Measurements from ENCODE around the gene GDA.

- TF ChIP-seq CTCF (IDR thresholded peaks at IDR 0.05; ENCODE audit: low read depth, low read length, missing input control) (no peak), MAX (IDR thresholded peaks at IDR 0.05) (no peak), EGR1 (IDR thresholded peaks at IDR 0.05; ENCODE audit: low read depth in 2 of 2) (no peak), FOXA1 (IDR thresholded peaks at IDR 0.05) (no peak)
These were observed 6.1 kb downstream of the GDA start for GRCh38 chr9:72155301-72155700.
